HG02973 (cell line): ENCODE measurements around the gene CHKA.

Experiments used
- ATAC-seq: cut with Tn5 transposase; IDR thresholded peaks from one replicate; pipeline ENCODE4 v1.9.1; 2021; ENCODE audit warnings: moderate library complexity; ENCODE audit not compliant: unreplicated experiment

CHKA gene

DNA sequence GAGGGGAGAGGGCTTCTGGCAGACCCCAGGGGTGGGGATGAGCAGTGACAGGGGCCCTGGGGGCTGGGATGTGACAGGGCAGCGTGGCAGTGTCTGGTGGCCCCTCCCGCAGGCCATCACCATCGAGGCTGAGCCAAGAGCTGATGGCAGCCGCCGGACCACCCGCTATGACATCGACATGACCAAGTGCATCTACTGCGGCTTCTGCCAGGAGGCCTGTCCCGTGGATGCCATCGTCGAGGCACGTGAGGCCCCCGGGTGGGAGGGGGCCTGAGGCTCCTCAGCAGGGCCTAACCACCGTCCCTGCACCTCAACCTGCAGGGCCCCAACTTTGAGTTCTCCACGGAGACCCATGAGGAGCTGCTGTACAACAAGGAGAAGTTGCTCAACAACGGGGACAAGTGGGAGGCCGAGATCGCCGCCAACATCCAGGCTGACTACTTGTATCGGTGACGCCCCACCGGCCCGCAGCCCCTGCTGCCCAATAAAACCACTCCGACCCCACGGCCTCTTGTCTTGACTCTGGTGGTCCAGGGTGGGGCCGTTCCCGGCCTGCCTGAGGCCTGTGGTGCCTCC is 85.0 kb downstream of the CHKA start:
- no peak for ATAC-seq

DNA sequence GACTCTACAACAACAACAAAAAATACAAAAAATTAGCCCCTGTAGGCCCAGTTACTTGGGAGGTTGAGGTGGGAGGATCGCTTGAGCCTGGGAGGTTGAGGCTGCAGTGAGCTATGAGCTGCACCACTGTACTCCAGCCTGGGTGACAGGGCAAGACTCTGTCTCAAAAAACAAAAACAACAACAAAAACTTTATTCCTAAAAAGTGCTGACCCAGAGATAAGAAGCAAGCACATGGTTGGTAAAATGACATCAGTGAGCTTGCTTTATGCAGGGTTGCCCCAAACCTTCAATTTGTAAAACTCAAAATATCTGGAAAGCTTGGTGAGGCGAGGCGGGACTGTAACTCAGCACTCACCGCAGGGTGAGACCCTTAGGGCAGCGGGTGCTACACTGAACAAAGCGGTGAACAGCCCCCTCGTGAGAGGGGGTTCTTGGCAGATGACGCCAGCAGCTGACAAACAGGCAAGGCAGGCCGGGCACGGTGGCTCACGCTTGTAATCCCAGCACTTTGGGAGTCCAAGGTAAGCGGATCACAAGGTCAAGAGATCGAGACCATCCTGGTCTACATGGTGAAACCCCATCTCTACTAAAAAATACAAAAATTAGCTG is 85.8 kb downstream of the CHKA start:
- ATAC-seq: no peak

DNA sequence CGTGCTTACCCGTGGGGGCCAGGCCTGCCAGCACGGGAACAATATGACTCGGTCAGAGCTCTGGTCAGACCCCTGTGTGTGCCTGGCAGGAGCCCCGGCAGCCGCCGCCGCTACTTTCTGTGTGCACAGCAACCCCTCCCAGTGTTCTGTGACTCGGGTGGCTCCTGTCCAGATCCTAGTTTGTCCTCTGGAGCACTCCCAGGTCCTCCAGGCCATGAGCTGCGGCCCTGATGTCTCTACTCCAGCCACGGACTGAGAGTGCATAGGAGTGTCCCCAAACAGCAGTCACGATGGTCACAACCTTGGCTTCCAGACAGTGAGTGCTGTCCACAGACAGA is 87.5 kb downstream of the CHKA start:
- no peak for ATAC-seq

- no peak for ATAC-seq
Measured at GRCh38 chr11:68032997-68033707, 88.0 kb downstream of the CHKA start.

- no peak for ATAC-seq
Measured at GRCh38 chr11:68032003-68032402, 89.2 kb downstream of the CHKA start.

GRCh38 chr11:68031144-68031464 is 90.1 kb downstream of the CHKA start:
- no peak for ATAC-seq

DNA sequence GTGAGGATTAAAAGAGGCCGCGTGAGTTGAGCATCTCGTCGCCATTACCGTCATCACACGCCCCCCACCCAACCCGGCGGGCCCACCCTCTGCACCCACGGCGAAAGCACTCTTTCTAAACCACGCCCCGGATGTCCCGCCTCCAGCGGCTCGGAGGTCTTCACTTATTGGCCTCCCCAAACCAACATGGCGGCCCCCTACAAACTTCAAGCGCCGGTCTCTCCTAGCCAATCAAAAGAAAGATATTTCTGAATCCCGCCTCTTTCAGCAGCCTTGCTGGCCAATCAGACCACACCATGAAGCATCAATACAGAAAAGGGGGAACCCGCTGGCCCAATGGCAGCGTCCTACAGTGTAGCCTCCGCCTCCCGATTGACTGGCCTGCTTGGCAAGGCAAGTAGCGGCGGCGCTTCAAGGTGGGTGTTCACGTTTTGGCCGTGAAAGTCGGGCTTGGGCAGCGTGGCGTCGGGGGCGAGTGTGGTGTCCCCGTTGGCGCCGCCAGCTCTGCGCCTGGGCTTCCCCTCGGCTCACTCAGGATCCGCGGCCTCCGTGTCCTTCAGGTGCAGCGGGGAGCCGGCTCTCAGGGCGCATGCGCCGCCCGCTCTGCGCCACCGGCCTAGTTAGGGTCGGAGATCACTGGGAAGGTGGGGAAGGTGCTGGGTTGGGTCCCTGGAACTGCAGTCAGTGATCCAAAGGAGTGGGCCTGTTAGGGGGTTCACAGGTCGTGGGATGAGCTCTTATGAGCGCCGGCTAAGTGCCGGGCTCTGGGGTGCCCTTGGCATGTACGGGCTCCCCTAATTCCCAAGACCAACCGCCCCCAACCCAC is 90.7 kb downstream of the CHKA start, which contains the start of gene NDUFS8:
TSS of gene NDUFS8 (plus strand) at position 364 of the 826 bp plus-strand sequence. CDS start 1,471 bp downstream, outside the sequence.
- ATAC-seq: peak; percentile 80

- no peak for ATAC-seq
Measured at GRCh38 chr11:68028802-68029545, 92.2 kb downstream of the CHKA start.

DNA sequence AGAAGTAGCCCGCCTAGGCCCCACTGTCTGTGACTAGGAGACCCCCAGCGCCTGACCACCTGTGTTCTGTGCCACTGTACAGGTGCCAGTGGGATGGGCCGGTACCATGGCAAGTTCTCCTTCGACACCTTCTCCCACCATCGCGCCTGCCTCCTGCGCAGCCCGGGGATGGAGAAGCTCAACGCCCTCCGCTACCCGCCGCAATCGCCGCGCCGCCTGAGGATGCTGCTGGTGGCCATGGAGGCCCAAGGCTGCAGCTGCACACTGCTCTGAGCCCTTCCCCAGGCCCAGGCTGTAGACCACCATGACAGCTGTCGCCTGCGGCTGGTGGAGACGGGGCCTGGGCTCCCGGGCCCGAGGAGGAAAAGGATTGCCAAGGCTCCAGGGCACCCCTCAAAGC is 93.5 kb downstream of the CHKA start:
- ATAC-seq: no peak

- ATAC-seq: no peak
Measured at GRCh38 chr11:68026391-68027105, 94.6 kb downstream of the CHKA start.

DNA sequence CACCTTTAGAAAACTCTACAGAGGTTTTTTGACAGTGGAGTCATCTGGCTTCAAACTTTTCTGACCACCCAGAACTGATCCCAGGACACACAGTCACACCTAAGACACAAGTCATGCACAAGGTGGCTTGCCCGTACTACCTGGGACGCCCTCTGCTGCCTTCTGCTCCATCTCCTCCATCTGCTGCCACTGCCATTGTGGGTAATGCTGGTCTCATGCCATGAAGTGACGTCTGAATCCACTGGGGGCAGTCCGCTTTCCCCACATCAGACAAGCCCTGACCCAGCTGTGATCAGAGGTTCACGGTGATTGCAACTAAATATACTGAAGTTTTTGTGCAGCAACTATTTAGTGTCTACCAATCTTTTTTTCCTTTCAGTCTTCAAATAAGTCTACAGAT is 96.1 kb downstream of the CHKA start:
- ATAC-seq: no peak

DNA sequence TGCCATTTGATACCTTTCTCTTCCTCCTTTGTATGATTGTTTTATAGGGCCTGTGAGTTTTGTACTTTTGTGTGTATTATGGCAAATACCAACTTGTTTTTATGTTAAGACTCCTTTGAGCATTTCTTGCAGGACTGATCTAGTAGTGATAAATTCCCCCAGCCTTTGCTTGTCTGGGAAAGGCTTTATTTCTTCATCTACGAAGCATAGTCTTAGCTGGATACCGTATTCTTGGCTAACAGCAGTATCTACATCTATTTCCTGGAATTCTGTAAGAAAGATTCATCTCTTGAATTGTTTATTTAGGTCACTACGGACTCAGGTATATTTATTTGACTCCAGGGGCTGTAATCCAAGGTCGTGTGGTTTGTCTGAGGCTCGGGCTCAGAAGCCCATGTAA is 96.7 kb downstream of the CHKA start:
- no peak for ATAC-seq

- no peak for ATAC-seq
Measured at GRCh38 chr11:68022531-68022930, 98.7 kb downstream of the CHKA start.

DNA sequence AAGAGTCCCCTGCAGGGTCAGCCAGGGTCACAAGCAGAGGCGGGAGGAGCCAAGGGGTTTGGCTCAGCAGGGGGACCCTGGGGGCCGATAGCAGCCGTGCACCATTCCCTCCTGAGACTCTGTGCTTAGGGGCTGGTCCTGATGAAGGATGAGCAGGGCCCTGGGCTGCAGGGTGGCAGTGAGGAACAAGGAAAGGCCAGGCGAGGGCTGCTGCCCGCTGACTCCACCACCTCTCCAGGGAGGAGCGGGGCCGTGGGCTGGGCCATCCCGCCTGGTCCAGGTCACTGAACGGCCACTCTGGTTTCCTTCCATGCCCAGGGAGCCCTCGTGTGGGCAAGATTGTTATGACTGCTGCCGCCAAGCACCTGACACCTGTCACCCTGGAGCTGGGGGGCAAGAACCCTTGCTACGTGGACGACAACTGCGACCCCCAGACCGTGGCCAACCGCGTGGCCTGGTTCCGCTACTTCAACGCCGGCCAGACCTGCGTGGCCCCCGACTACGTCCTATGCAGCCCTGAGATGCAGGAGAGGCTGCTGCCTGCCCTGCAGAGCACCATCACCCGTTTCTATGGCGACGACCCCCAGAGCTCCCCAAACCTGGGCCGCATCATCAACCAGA is 99.9 kb downstream of the CHKA start:
- ATAC-seq: no peak

DNA sequence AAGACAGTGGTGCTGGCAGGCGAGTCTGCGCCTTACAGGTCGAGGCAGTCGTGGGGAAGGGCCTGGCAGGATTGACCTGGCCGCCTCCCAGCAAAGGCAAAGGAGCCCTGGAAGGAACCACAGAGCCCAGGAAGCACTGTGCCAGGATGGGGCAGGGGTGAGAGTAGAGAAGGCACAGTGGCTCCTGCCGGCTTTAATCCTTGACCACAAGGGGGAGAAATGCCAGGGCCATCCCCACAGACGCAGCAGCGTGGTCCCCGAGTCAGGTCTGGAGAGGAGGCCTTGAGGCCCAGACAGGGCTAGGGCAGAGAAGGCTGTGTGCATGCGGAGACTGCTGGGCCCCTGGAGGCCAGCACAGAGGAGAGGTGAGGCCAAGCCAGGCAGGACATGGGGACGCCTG is 100.6 kb downstream of the CHKA start:
- no peak for ATAC-seq

- no peak for ATAC-seq
Measured at GRCh38 chr11:68019486-68019885, 101.7 kb downstream of the CHKA start.

DNA sequence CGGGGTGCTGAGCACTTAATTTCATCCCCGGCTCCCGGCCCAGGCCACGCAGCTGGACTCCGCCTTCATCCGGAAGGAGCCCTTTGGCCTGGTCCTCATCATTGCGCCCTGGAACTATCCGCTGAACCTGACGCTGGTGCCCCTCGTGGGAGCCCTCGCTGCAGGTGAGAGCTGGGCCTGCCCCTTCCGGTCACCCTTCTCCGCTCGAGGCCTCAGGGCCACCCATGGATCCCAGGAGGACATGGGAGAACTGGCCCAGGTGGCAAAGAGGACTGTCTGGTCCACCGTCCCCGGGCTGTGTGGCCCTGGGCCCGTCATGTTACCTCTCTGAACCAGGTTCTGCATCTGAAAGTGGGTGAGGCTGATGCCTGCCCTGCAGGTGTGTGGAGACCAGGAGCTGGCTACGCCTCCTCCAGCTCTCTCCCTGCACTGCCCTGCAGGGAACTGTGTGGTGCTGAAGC is 102.4 kb downstream of the CHKA start:
- ATAC-seq: no peak

DNA sequence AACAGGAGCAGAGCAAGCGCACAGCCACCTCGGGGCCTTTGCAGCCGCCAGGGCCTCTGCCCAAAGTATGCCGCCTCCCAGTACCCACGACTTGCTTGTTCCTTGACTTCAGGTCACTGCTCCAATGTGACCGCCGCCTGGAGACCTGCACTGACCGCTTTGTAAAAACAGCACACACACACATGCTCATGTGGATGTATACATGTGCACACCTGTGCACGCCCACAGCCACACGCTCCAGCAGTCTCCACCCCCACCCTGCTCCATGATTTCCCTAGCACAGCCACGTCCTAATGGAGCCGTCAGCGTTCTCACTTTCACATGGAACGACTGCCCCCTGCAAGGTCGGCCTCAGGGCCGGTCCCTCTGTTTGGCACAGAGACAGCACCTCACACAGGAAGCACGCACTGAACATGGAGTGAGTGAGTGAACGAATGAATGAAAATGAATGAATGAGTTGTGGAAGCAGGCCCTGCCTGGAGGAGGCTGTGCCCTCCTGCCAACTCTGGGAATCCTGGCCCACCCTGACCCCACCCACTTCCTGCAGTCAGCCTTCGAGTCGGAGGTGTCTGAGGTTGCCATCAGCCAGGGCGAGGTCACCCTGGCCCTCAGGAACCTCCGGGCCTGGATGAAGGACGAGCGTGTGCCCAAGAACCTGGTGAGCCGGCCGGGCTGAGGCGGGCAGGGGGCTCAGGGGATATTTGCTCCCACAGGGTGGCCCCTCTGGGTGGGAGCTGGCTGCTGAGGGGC is 103.0 kb downstream of the CHKA start:
- no peak for ATAC-seq
